Endothelial cell of umbilical vein (primary cell): ENCODE measurements around the gene PCDH19.
A peak's percentile ranks its signal among the peaks of the same experiment; 100 is the strongest.

Experiments used
- POLR2A ChIP-seq: IDR thresholded peaks from 2 replicates; pipeline ENCODE4 v1.6.1; 2012; ENCODE audit warnings: low read depth, mild to moderate bottlenecking, control low read depth, low read length
- POLR2AphosphoS5 ChIP-seq: IDR thresholded peaks from 2 replicates; pipeline ENCODE4 v1.6.1; 2012; ENCODE audit warnings: low read depth, mild to moderate bottlenecking, control low read depth, low read length, moderate library complexity; ENCODE audit not compliant: insufficient read depth
- TF ChIP-seq, protein P1 (sequence below), 2 donors: IDR thresholded peaks; 1 replicate in 1 of 2; 2 replicates in 1 of 2; pipeline ENCODE4 v1.5.1; 2011; ENCODE audit warnings: low read length in 2 of 2, mild to moderate bottlenecking in 2 of 2, moderate library complexity in 2 of 2, control low read depth in 1 of 2, inconsistent platforms in 1 of 2, low read depth in 1 of 2; ENCODE audit not compliant: insufficient read depth in 1 of 2; ENCODE audit errors: extremely low read depth in 1 of 2

GRCh38 chrX:100447655-100448397, 37.8 kb upstream of the PCDH19 start:
- TF ChIP-seq POLR2AphosphoS5 = no peak
- TF ChIP-seq, protein P1, sequence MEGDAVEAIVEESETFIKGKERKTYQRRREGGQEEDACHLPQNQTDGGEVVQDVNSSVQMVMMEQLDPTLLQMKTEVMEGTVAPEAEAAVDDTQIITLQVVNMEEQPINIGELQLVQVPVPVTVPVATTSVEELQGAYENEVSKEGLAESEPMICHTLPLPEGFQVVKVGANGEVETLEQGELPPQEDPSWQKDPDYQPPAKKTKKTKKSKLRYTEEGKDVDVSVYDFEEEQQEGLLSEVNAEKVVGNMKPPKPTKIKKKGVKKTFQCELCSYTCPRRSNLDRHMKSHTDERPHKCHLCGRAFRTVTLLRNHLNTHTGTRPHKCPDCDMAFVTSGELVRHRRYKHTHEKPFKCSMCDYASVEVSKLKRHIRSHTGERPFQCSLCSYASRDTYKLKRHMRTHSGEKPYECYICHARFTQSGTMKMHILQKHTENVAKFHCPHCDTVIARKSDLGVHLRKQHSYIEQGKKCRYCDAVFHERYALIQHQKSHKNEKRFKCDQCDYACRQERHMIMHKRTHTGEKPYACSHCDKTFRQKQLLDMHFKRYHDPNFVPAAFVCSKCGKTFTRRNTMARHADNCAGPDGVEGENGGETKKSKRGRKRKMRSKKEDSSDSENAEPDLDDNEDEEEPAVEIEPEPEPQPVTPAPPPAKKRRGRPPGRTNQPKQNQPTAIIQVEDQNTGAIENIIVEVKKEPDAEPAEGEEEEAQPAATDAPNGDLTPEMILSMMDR (IDR thresholded peaks at IDR 0.05; ENCODE audit: extremely low read depth in 1 of 2, insufficient read depth in 1 of 2, low read depth in 1 of 2, low read length in 2 of 2) = peak; percentile 60 to 64
- TF ChIP-seq POLR2A = no peak
